Upper lobe of left lung (tissue), 6 donors: ENCODE results near the gene CNTNAP2. TPM values are rescaled to one million over a fixed set of nuclear protein-coding genes. Genes with fewer than 3 reads are reported as not detected.

ENCODE experiments used
- ATAC-seq, 2 donors: fragments of 200-7000 bp; cut with Tn5 transposase; one replicate each; pipeline ENCODE4 v1.9.1; 2022; ENCODE audit warnings: mild to moderate bottlenecking in 2 of 2, moderate library complexity in 2 of 2; ENCODE audit not compliant: low FRiP score in 2 of 2
- DNase-seq, 2 donors: peaks; one replicate each; pipeline ENCODE4 v3.0.0-alpha.2; 2019 to 2020
- H3K27ac ChIP-seq, 4 donors: fragments of 200-600 bp; sonication (generic); one replicate each; pipeline ENCODE4 v1.5.1; 2016 to 2019
- H3K27me3 ChIP-seq, 4 donors: fragments of 200-600 bp; sonication (generic); one replicate each; pipeline ENCODE4 v1.5.1; 2017 to 2019
- H3K36me3 ChIP-seq, 4 donors: fragments of 200-600 bp; sonication (generic); one replicate each; pipeline ENCODE4 v1.5.1; 2016 to 2019
- H3K4me1 ChIP-seq, 4 donors: fragments of 200-600 bp; sonication (generic); one replicate each; pipeline ENCODE4 v1.5.1; 2018 to 2019
- H3K4me3 ChIP-seq, 4 donors: fragments of 200-600 bp; sonication (generic); one replicate each; pipeline ENCODE4 v1.5.1; 2017 to 2019; ENCODE audit warnings: mild to moderate bottlenecking in 2 of 4, moderate library complexity in 1 of 4
- H3K9me3 ChIP-seq, 4 donors: fragments of 200-600 bp; sonication (generic); one replicate each; pipeline ENCODE4 v1.5.1; 2018 to 2019
- EP300 ChIP-seq, 4 donors: sonication (generic); formaldehyde crosslinking; IDR thresholded peaks; one replicate each; pipeline ENCODE4 v1.5.1; 2017; ENCODE audit warnings: antibody characterized with exemption in 4 of 4, control low read depth in 2 of 4
- POLR2A ChIP-seq, 4 donors: fragments of 450-650 bp; IDR thresholded peaks; one replicate each; pipeline ENCODE4 v1.5.1; 2016 to 2017; ENCODE audit warnings: antibody characterized with exemption in 4 of 4, mild to moderate bottlenecking in 2 of 4
- POLR2AphosphoS5 ChIP-seq, 2 donors: sonication (generic); formaldehyde crosslinking; IDR thresholded peaks; one replicate each; pipeline ENCODE4 v1.5.1; 2017; ENCODE audit warnings: antibody characterized with exemption in 2 of 2
- WGBS, 2 donors: methylation state at CpG; one replicate each; pipeline ENCODE4 v1.1.5; 2017 to 2018; 5-methylcytosine and 5-hydroxymethylcytosine counted together
- total RNA-seq, 6 donors: library from RNA; depleted of rRNA in 4 of 6; stranded (reverse); fragments of >200 nt in 4 of 6; gene quantifications; one replicate each; pipeline versions ENCODE4 v1.1.0 to v1.2.1, GENCODE V29; 2016 to 2021
- TF ChIP-seq, protein P1 (sequence below), 6 experiments: fragments of 450-650 bp in 4 of 6; fragments of 200-600 bp in 2 of 6; sonication (generic) in 2 of 6; IDR thresholded peaks; one replicate each; pipeline ENCODE4 v1.5.1; 2016 to 2019; ENCODE audit warnings: antibody characterized with exemption in 6 of 6
- donor health status: DM: no; HTN: no; CAD: no; lungs with moderate emphysema.
- donor health status: DM: no; HTN: yes; CAD: no; lungs with severe emphysema.

CNTNAP2 gene
- total RNA-seq, 6 donors from 2014 or later = 0.06 to 1.0 (median 0.37) TPM

GRCh38 chr7:148230883-148231282, 2114.3 kb downstream of the CNTNAP2 start:
- H3K4me1 ChIP-seq = no peaks in the 10 kb centered on the region
- TF ChIP-seq EP300 (IDR thresholded peaks at IDR 0.05) (no peak), POLR2A (IDR thresholded peaks at IDR 0.05) (no peak), POLR2AphosphoS5 (IDR thresholded peaks at IDR 0.05) (no peak)
- TF ChIP-seq, protein P1, sequence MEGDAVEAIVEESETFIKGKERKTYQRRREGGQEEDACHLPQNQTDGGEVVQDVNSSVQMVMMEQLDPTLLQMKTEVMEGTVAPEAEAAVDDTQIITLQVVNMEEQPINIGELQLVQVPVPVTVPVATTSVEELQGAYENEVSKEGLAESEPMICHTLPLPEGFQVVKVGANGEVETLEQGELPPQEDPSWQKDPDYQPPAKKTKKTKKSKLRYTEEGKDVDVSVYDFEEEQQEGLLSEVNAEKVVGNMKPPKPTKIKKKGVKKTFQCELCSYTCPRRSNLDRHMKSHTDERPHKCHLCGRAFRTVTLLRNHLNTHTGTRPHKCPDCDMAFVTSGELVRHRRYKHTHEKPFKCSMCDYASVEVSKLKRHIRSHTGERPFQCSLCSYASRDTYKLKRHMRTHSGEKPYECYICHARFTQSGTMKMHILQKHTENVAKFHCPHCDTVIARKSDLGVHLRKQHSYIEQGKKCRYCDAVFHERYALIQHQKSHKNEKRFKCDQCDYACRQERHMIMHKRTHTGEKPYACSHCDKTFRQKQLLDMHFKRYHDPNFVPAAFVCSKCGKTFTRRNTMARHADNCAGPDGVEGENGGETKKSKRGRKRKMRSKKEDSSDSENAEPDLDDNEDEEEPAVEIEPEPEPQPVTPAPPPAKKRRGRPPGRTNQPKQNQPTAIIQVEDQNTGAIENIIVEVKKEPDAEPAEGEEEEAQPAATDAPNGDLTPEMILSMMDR (IDR thresholded peaks at IDR 0.05) = no peak
- H3K9me3 ChIP-seq = no peaks in the 10 kb centered on the region
- no peaks in the 10 kb centered on the region for H3K36me3 ChIP-seq
- 89 to 92% methylated on average over 4 of the region's 4 CpGs for WGBS, 2 donors
- ATAC-seq = no peak
- H3K27ac ChIP-seq = no peak overlapping the region
- no peak overlapping the region for H3K4me3 ChIP-seq
- no peaks in the 10 kb centered on the region for H3K27me3 ChIP-seq
- no peak for DNase-seq

DNA sequence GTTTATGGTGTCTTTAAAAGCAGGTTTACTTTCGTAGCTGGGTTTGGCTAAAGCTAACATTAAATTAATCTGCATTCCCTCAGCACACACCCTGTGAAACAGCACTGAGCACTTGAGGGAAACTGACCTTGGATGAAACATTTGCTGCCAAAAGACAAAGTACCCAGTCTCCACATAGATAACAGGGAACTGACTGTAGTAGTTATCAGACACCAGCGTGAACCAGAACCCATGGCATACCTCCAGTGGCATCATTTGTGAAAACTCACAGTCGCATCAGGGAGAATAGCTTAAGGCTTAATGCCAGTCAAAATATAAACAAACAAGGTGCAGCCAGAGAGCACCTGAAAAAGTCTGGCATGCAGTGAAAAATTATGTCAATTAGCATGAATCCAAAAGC, 2116.2 kb downstream of the CNTNAP2 start:
- ATAC-seq (no peak), DNase-seq (no peak)
- WGBS, 2 donors = 78 to 85% methylated on average over 3 of the region's 3 CpGs
- Histone ChIP-seq H3K9me3 (no peaks in the 10 kb centered on the region), H3K27me3 (no peaks in the 10 kb centered on the region), H3K27ac (no peak overlapping the region), H3K36me3 (no peaks in the 10 kb centered on the region), H3K4me3 (no peak overlapping the region), H3K4me1 (no peaks in the 10 kb centered on the region)
- no peak for TF ChIP-seq POLR2AphosphoS5 (IDR thresholded peaks at IDR 0.05)

- H3K4me1 ChIP-seq = no peaks in the 10 kb centered on the region
- ATAC-seq (no peak), DNase-seq (no peak)
- no peaks in the 10 kb centered on the region for H3K27me3 ChIP-seq
- no peak overlapping the region for H3K4me3 ChIP-seq
- H3K36me3 ChIP-seq = no peaks in the 10 kb centered on the region
- WGBS, 2 donors = 73 to 79% methylated on average over 1 of the region's 1 CpG
- H3K9me3 ChIP-seq = no peaks in the 10 kb centered on the region
- TF ChIP-seq POLR2A (IDR thresholded peaks at IDR 0.05) (no peak), POLR2AphosphoS5 (IDR thresholded peaks at IDR 0.05) (no peak), EP300 (IDR thresholded peaks at IDR 0.05) (no peak)
- TF ChIP-seq, protein P1 (IDR thresholded peaks at IDR 0.05) = no peak
- no peak overlapping the region for H3K27ac ChIP-seq
Observed at GRCh38 chr7:148234715-148235114, 2118.1 kb downstream of the CNTNAP2 start.

DNA sequence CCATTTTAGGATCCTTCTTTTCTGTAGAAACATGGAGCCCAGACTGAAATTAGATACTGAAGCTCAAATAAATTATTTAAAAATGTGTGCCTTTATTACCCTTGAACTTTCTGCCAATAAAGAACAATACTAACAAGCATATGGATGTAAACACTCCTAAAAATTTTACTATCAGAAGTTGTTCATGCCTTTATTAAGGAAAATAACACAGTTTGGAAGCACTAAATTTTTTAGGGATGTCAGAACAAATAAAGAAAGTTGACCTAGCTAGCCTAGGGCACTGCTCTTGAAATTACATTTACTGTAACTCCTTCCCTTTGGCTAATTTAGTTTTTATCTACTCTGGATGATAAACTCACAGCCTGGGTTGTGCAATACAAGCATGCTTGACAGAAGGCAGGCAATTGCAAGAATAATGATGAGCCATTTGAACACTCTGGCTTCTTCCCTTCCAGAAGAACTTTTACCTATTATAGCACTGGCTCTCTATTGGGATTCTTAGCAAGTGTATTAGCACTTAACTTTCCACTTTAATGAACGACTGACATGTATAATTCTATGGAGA, 2122.2 kb downstream of the CNTNAP2 start:
- Histone ChIP-seq H3K9me3 (no peaks in the 10 kb centered on the region), H3K4me1 (peaks cover 0 to 9% (median 0%) of the 10 kb centered on the region in 4 donors), H3K27me3 (no peaks in the 10 kb centered on the region), H3K36me3 (no peaks in the 10 kb centered on the region), H3K27ac (no peak overlapping the region), H3K4me3 (no peak overlapping the region)
- WGBS, 2 donors = 63 to 79% methylated on average over 1 of the region's 1 CpG
- DNase-seq (no peak), ATAC-seq (no peak)
- TF ChIP-seq, protein P1 (IDR thresholded peaks at IDR 0.05) = no peak
- TF ChIP-seq EP300 (IDR thresholded peaks at IDR 0.05) = no peak
- TF ChIP-seq POLR2AphosphoS5 (IDR thresholded peaks at IDR 0.05) = no peak
- no peak for TF ChIP-seq POLR2A (IDR thresholded peaks at IDR 0.05)

DNA sequence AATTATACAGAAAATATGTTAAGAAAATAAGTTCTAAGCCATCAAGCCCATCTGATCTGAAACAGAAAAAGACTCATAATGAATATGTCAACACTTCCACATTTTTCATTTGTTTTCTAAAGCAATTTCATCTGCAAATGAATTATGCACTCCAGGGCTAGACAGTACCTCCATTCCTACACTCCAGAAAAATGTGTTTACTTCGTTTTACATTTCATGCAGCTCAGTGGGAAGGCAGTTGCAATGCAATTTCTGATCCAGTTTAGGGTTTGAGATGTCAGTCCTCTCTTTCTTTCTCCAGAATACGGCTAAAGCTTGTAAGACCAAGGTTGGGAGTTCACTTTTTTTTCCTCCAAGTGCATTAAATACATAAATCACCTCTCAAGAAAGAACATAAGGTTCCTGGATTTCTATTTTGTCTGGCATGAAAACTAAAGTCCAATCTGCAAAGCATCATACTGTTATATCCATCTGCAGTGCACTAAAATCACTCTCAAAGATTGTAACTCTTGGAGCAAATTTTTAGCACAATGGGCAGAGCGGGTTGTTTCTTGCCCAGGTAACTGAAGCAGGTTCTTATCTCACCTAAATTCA, 2125.2 kb downstream of the CNTNAP2 start:
- Histone ChIP-seq H3K27ac (no peak overlapping the region), H3K27me3 (no peaks in the 10 kb centered on the region), H3K9me3 (no peaks in the 10 kb centered on the region), H3K36me3 (no peaks in the 10 kb centered on the region), H3K4me1 (peaks cover 0 to 9% (median 0%) of the 10 kb centered on the region in 4 donors), H3K4me3 (no peak overlapping the region)
- ATAC-seq (no peak), DNase-seq (no peak)
- 55 to 61% methylated on average over 3 of the region's 3 CpGs for WGBS, 2 donors
- TF ChIP-seq POLR2A (IDR thresholded peaks at IDR 0.05) (no peak), POLR2AphosphoS5 (IDR thresholded peaks at IDR 0.05) (no peak), EP300 (IDR thresholded peaks at IDR 0.05) (no peak)
- TF ChIP-seq, protein P1 (IDR thresholded peaks at IDR 0.05) = no peak
